PC-3 (cell line): Measurements from ENCODE around the gene CARHSP1. TPM values are rescaled to one million over a fixed set of nuclear protein-coding genes. Genes with fewer than 3 reads are reported as not detected.

ENCODE experiments used
- ATAC-seq: fragments of 200-7000 bp; cut with Tn5 transposase; 2 replicates; pipeline ENCODE4 v1.9.1; 2020; ENCODE audit warnings: mild to moderate bottlenecking, moderate library complexity
- BruUV-seq: library from RNA; stranded (reverse); fragments of 400-500 nt; replicated peaks from 2 replicates; lab custom pipeline; 2021; lab: Mats Ljungman, UMichigan
- CTCF ChIA-PET: fragments of 300-600 bp; sonication (Branson Sonifier 250); formaldehyde crosslinking; loops from one replicate; lab custom pipeline; 2022; ENCODE audit warnings: antibody characterized with exemption; lab: Charles Lee
- POLR2A ChIA-PET: fragments of 300-600 bp; sonication (Branson Sonifier 250); formaldehyde crosslinking; loops from one replicate; lab custom pipeline; 2022; ENCODE audit warnings: antibody characterized with exemption; ENCODE audit not compliant: unreplicated experiment; lab: Charles Lee
- DNase-seq: peaks from one replicate; pipeline ENCODE4 v3.0.0-alpha.2; 2015
- H2AFZ ChIP-seq: fragments of 300-600 bp; sonication (generic); 2 replicates; pipeline ENCODE4 v1.6.0; 2016; ENCODE audit warnings: antibody characterized with exemption, low read length
- H3F3A ChIP-seq: fragments of 300-600 bp; sonication (generic); one replicate; pipeline ENCODE4 v1.6.0; 2017; ENCODE audit warnings: antibody characterized with exemption, low read length, control low read depth, mild to moderate bottlenecking; ENCODE audit not compliant: unreplicated experiment
- H3K27ac ChIP-seq: fragments of 300-600 bp; sonication (generic); 2 replicates; pipeline ENCODE4 v1.5.1; 2016; ENCODE audit warnings: mild to moderate bottlenecking, low read length
- H3K27me3 ChIP-seq: fragments of 300-600 bp; sonication (generic); 2 replicates; pipeline ENCODE4 v1.6.1; 2016; ENCODE audit warnings: low read length, mixed read lengths
- H3K36me3 ChIP-seq: fragments of 300-600 bp; sonication (generic); 2 replicates; pipeline ENCODE4 v1.6.1; 2016; ENCODE audit warnings: low read depth, mixed run types, low read length, mixed read lengths
- H3K4me1 ChIP-seq: fragments of 300-600 bp; sonication (generic); 2 replicates; pipeline ENCODE4 v1.5.1; 2016; ENCODE audit warnings: low read length; ENCODE audit not compliant: insufficient read depth
- H3K4me2 ChIP-seq: fragments of 300-600 bp; sonication (generic); 2 replicates; pipeline ENCODE4 v1.6.0; 2016; ENCODE audit warnings: low read length
- H3K4me3 ChIP-seq: fragments of 300-600 bp; sonication (generic); 2 replicates; pipeline ENCODE4 v1.5.1; 2016; ENCODE audit warnings: mild to moderate bottlenecking, low read length, mixed read lengths
- H3K79me2 ChIP-seq: fragments of 300-600 bp; sonication (generic); 2 replicates; pipeline ENCODE4 v1.6.1; 2017; ENCODE audit warnings: low read length, mixed read lengths
- H3K9ac ChIP-seq: fragments of 300-600 bp; sonication (generic); 2 replicates; pipeline ENCODE4 v1.6.0; 2016; ENCODE audit warnings: mild to moderate bottlenecking, low read length
- H3K9me2 ChIP-seq: fragments of 300-600 bp; sonication (generic); replicated peaks from 2 replicates; pipeline ENCODE4 v1.6.1; 2016; ENCODE audit warnings: mixed run types, low read length, mixed read lengths
- H3K9me3 ChIP-seq: fragments of 300-600 bp; sonication (generic); 2 replicates; pipeline ENCODE4 v1.6.1; 2016; ENCODE audit warnings: low read length, mixed read lengths
- H4K20me1 ChIP-seq: fragments of 300-600 bp; sonication (generic); 2 replicates; pipeline ENCODE4 v1.6.1; 2016; ENCODE audit warnings: low read length, mixed read lengths
- EZH2 ChIP-seq: fragments of 300-600 bp; sonication (generic); IDR thresholded peaks from one replicate; pipeline ENCODE4 v1.6.1; 2017; ENCODE audit warnings: antibody characterized with exemption, mild to moderate bottlenecking, low read length; ENCODE audit not compliant: unreplicated experiment
- EZH2phosphoT487 ChIP-seq: fragments of 300-600 bp; sonication (generic); IDR thresholded peaks from 2 replicates; pipeline ENCODE4 v1.6.1; 2018; ENCODE audit warnings: mild to moderate bottlenecking, antibody characterized with exemption, low read length, borderline replicate concordance
- intact Hi-C: fragments of 100-400 bp; cut with micrococcal nuclease; formaldehyde crosslinking; loops from 2 replicates; pipeline ENCODE4 v1.9.0; 2023
- total RNA-seq: library from RNA; depleted of rRNA; stranded (reverse); fragments of >200 nt; gene quantifications from 2 replicates; pipeline ENCODE4 v1.2.3, GENCODE V29; 2014
- TF ChIP-seq, protein P1 (sequence below): fragments of 300-600 bp; sonication (generic); conservative IDR thresholded peaks from 2 replicates; pipeline ENCODE4 v1.5.1; 2017; ENCODE audit warnings: antibody characterized with exemption, low read depth, mild to moderate bottlenecking, low read length

CARHSP1 gene
- total RNA-seq, 1 experiment from 2014 or later: 142 TPM

DNA sequence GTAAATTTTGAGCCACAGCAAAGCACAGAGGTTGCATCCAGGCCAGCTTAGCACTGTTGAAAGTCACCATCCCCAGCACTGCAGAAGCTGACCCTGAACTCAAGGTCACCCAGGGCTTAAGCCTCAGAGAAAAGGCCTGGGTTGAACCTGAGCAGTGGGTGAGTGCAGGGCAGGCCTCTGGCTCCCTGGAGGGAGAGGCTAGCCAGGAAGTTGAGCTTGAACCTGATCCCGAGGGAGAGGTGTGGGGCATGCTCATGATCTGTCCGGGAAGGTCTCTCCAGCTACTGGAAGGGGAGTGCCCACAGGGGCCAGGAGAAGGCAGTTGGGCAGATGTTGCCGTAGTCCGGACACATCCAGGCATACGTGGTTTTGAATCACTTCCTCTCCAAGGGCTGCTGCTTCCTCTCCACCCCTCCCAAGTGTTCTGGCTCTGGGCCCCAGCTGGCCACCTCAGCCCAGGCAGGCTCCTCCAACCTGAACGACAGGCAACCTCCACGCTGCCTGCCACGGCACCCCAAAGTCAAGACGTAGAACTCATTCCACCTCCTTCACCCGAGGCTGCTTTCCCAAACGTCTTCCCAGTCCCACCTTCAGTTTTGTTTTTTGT, 18.4 kb downstream of the CARHSP1 start:
- Histone ChIP-seq H3K27me3 (no peaks in the 10 kb centered on the region), H3K9me3 (no peaks in the 10 kb centered on the region), H3K9me2 (no peaks in the 10 kb centered on the region), H3K4me3 (no peak overlapping the region), H2AFZ (no peak overlapping the region), H4K20me1 (no peaks in the 10 kb centered on the region), H3F3A (peaks cover 5% of the 10 kb centered on the region), H3K4me1 (peaks cover 28% of the 10 kb centered on the region), H3K4me2 (peak overlapping the region; percentile 65), H3K79me2 (0 out of 2 replicates have a peak, but pooled peaks cover 6% of the 10 kb centered on the region), H3K9ac (peak overlapping the region; percentile 56), H3K36me3 (peaks cover 12% of the 10 kb centered on the region; the same call in 1 of the 2 replicates), H3K27ac (peak overlapping the region; percentile 91)
- ChIA-PET POLR2A (interaction anchor here (0.6 kb wide), 1 partner anchor 155 kb away, joined by 4 read pairs; no protein-coding TSS in a partner anchor), CTCF (interaction anchor here (0.6 kb wide), 1 partner anchor 86 kb away, joined by 3 read pairs; no protein-coding TSS in a partner anchor)
- BruUV-seq: no TSS peak
- ATAC-seq (peak; percentile 88), DNase-seq (peak; percentile 77)
- intact Hi-C loops: no loop called here
- TF ChIP-seq EZH2: no peak
- TF ChIP-seq, protein P1, sequence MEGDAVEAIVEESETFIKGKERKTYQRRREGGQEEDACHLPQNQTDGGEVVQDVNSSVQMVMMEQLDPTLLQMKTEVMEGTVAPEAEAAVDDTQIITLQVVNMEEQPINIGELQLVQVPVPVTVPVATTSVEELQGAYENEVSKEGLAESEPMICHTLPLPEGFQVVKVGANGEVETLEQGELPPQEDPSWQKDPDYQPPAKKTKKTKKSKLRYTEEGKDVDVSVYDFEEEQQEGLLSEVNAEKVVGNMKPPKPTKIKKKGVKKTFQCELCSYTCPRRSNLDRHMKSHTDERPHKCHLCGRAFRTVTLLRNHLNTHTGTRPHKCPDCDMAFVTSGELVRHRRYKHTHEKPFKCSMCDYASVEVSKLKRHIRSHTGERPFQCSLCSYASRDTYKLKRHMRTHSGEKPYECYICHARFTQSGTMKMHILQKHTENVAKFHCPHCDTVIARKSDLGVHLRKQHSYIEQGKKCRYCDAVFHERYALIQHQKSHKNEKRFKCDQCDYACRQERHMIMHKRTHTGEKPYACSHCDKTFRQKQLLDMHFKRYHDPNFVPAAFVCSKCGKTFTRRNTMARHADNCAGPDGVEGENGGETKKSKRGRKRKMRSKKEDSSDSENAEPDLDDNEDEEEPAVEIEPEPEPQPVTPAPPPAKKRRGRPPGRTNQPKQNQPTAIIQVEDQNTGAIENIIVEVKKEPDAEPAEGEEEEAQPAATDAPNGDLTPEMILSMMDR: no peak
- TF ChIP-seq EZH2phosphoT487: no peak

DNA sequence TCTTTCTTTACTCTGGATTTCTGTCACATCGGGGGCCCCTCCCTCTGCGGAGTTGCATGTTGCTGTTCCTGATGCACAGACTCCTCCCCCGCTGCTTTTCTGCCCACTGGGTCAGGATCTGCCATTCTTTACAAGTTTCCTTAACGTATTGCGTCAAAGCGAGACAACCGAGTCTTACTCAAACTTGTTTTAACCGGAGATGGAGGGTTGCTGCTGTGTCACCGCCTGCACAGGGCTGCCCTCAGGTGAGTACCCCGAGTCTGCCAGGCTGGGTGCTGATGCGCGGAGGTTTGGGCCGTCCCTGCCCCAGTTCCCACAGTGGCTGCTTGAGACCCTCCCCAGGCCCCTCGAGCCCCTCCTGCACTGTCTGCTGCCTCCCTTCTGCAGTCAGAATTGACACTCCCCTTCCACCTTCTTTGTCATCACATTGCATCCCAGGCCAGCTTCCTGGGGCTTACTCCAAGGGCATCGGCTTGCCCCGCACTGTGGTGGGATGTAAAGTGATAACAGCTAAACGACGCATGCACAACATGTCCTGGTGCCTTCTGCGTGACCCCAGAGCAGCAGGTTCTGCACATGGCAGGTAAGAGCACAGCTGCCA, 19.3 kb downstream of the CARHSP1 start:
- ChIA-PET CTCF (no interaction called here), POLR2A (interaction anchor here (0.6 kb wide), 2 partner anchors 11 to 154 kb away, joined by 3 to 4 read pairs; no protein-coding TSS in a partner anchor)
- TF ChIP-seq, protein P1: no peak
- no peak for TF ChIP-seq EZH2
- no peak for TF ChIP-seq EZH2phosphoT487
- H3K9me3 ChIP-seq: no peaks in the 10 kb centered on the region
- peak overlapping the region; percentile 65; the same call in 1 of the 2 replicates for H3K4me2 ChIP-seq
- ATAC-seq: no peak
- H3K27me3 ChIP-seq: no peaks in the 10 kb centered on the region
- intact Hi-C loops: no loop called here
- H3K4me1 ChIP-seq: peaks cover 28% of the 10 kb centered on the region
- 0 out of 2 replicates have a peak, but pooled peaks cover 6% of the 10 kb centered on the region for H3K79me2 ChIP-seq
- DNase-seq: no peak
- no peaks in the 10 kb centered on the region for H3K9me2 ChIP-seq
- no peaks in the 10 kb centered on the region for H4K20me1 ChIP-seq
- peak overlapping the region; percentile 56 for H3K9ac ChIP-seq
- H3F3A ChIP-seq: peaks cover 5% of the 10 kb centered on the region
- TSS peak; percentile 6 for BruUV-seq
- peak overlapping the region; percentile 91 for H3K27ac ChIP-seq
- H3K36me3 ChIP-seq: peaks cover 7% of the 10 kb centered on the region; the same call in 1 of the 2 replicates
- no peak overlapping the region for H3K4me3 ChIP-seq
- H2AFZ ChIP-seq: no peak overlapping the region
